Testis (tissue), 2 donors: ENCODE data around the gene KCTD21.

Experiments used
- POLR2A ChIP-seq: fragments of 450-650 bp; IDR thresholded peaks from one replicate; pipeline ENCODE4 v1.6.1; 2017; ENCODE audit warnings: antibody characterized with exemption, mild to moderate bottlenecking, moderate library complexity
- TF ChIP-seq, protein P1 (sequence below), 3 experiments: fragments of 450-650 bp in 2 of 3; fragments of 200-600 bp in 1 of 3; sonication (generic) in 1 of 3; IDR thresholded peaks; one replicate each; pipeline ENCODE4 v1.5.1; 2016 to 2019; ENCODE audit warnings: antibody characterized with exemption in 3 of 3, mild to moderate bottlenecking in 2 of 3, moderate library complexity in 1 of 3

DNA sequence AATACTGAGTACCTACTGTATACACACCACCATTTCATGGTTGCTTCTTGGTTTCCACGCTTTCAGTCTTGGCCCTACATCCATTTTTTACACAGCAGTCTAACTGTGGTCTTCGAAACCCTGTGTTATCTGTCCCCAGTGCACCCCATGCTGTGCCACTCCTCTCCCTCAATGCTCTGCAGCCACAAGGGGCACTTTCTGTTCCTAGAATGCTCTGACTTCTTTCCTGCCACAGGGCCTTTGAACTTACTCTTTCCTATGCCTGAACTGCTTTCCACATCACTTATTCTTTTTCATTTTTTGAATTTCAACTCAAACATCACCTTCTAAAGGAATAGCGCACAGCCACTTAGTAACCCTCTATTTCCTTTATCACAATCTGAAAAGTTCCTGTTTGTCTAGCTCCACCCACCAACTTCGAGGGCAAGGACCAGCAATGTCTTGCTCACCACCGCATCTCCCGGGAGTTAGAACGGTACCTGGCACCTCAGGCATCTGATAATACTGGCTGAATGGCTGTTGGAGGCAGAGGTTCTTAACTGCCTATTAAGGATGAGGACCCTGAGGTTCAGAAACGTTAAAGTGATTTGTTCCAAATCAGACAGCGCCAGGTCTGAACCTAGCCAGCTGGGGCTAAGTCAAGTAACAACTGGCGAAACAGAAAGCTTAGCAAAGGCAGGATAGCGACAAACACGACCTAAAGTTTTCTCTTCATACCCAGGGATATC lies 49.6 kb downstream of the KCTD21 start:
- TF ChIP-seq, protein P1, sequence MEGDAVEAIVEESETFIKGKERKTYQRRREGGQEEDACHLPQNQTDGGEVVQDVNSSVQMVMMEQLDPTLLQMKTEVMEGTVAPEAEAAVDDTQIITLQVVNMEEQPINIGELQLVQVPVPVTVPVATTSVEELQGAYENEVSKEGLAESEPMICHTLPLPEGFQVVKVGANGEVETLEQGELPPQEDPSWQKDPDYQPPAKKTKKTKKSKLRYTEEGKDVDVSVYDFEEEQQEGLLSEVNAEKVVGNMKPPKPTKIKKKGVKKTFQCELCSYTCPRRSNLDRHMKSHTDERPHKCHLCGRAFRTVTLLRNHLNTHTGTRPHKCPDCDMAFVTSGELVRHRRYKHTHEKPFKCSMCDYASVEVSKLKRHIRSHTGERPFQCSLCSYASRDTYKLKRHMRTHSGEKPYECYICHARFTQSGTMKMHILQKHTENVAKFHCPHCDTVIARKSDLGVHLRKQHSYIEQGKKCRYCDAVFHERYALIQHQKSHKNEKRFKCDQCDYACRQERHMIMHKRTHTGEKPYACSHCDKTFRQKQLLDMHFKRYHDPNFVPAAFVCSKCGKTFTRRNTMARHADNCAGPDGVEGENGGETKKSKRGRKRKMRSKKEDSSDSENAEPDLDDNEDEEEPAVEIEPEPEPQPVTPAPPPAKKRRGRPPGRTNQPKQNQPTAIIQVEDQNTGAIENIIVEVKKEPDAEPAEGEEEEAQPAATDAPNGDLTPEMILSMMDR (IDR thresholded peaks at IDR 0.05), result no peak
- no peak for TF ChIP-seq POLR2A
